Esophagus muscularis mucosa (tissue), 3 donors: ENCODE results near the gene RHOBTB1.

Experiments used
- CTCF ChIP-seq, 3 experiments: fragments of 200-600 bp in 2 of 3; fragments of 450-650 bp in 1 of 3; sonication (generic) in 2 of 3; IDR thresholded peaks; one replicate each; pipeline ENCODE4 v1.5.1; 2017 to 2019; ENCODE audit warnings: antibody characterized with exemption in 3 of 3, mild to moderate bottlenecking in 2 of 3, moderate library complexity in 1 of 3
- POLR2AphosphoS5 ChIP-seq, 2 donors: sonication (generic); formaldehyde crosslinking; IDR thresholded peaks; one replicate each; pipeline ENCODE4 v1.6.1; 2017; ENCODE audit warnings: antibody characterized with exemption in 2 of 2

DNA sequence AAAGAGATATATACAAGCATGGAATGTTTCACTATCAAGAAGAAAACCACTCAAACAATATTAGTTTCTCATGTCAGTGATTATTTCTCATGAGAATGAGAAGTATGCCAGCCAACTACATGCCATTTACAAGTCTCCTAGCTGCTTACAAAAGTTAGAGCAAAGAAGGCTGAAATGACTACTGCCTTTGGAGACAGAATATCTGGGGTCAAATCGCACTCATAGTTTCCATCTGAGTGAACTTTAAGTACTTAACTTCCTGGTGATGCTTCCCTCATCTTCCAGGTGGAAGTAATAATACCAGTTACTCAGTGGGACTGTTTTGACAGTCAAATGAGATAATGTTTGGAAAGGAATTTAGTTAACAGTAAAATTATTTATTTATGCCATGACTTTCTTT, 42.0 kb upstream of the RHOBTB1 start:
- no peak for TF ChIP-seq CTCF (IDR thresholded peaks at IDR 0.05)
- TF ChIP-seq POLR2AphosphoS5 (IDR thresholded peaks at IDR 0.05): no peak
